HG03025 (cell line): ENCODE data around the gene SEC14L3.

Experiments used
- ATAC-seq: cut with Tn5 transposase; IDR thresholded peaks from one replicate; pipeline ENCODE4 v1.9.1; 2021; ENCODE audit warnings: mild to moderate bottlenecking, moderate library complexity; ENCODE audit not compliant: unreplicated experiment, low FRiP score

The SEC14L3 gene

DNA sequence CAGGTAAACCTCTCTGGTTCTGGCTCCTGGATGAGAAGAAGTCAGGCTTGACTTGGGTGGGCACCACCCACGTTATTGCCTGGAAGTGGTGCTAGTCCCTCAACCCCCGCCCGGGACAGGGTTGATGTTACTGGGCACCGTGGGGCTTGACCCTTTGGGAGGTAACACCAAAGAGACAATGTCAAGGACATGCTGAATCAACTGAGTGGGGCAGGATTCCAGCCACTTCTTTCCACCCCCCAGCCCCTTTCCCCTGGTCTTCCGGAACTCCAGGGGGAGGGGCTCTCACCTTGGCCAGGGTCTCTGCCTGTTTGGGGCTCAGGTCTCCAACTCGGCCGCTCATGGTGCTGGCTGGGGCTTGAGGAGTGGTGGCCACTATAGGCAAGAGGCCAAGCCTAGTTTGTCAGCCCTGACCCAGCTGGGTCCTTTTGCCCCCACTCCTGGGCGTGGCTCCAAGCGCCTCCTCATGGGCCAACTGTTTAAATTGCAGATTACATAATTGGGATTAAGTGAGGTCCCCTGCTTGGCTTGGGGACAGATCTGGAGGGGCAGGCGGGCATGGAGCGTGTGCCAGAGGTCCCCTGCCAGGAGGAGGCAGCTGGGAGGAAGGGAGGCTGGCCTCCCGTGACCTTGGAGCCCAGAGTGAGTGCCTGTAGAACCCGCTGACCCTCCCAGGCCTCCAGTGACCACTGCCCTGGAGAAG, at the start of gene SEC14L3:
SEC14L3 (minus strand) TSS at position 402 of the 703 bp plus-strand sequence; CDS start at position 343, 59 bp downstream.
- no peak for ATAC-seq

DNA sequence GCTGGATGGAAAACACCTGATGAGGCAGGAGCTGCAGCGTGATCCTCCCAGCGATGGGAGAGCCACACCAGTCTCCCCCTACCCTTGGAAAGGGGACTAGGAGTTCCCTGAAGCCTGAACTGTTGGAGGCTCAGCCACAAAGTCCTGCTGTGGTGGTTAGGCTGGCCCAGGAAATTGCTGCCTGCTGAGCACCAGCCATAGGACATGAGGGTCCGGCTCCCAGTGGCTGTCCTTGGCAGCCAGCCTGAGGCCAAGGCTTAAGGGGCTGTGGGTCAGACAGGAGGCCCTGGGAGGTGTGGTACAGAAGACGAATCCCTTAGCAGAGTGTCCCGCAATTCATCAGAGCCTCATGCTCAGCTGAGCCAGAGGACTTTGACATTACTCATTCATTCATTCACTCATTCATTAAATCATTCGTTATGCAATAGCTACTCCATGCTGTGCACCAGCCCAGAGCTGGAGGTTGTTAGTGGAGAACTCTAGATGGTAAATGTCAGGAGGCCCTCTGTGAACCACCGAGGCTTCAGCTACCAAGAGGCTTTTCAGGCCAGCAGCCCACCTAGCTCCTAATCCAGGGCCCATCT, 48.1 kb upstream of the SEC14L3 start:
- no peak for ATAC-seq

DNA sequence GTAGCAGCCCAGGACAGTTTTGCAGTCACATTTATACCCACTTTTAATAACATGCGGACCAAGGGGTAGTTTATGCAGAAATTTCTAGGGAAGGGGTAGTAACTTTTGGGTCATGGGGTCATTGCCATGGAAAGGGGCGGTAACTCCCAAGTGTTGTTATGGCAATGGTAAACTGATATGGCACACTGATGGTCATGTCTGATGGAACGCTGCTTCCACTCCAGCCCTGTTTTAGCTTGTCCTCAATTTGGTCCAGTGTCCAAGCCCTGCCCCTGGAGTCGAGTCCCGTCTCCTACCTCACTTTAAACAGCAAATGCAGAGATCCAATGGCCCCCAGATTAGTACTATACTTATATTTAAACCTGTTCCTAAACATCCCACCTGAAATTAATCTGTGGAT, 44.9 kb upstream of the SEC14L3 start:
- ATAC-seq: no peak

DNA sequence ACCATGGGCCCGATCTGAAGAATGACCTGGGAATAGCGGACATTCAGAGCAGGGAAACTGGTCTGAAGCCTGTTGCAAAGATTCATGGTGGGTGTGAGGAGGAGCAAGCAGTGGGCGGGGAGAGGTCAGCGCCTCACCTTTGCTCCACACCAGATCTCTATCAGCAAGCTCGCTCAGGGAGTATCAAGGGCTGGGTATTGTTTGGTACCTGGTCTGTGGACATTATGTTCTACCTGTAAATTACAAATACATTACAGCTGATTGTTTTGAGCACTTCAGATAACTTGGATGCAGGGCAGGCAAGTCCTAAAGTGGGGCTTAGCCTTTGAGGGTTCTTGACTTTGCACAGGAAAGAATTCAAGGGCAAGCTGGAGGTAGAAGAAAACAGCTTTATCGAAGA, 44.5 kb upstream of the SEC14L3 start:
- ATAC-seq: no peak

DNA sequence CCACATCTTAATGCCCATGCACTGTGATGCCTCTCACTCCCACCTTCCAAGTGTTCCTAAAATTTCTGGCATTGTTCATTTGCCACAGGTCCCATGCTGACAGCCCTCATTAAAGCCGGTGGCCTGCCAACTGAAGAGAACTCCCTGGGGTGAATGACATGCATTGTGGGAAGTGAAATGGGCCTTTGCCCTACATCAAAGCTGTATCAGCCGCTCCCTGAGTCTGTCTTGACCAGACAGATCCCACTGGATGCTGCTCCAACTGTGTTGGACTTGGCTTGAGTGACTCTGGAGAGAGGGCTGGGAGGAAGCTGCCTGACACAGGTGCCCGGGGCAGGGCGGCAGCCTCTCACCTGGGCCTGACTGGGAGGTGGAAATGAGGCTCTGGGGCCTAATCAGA, 42.4 kb upstream of the SEC14L3 start:
- ATAC-seq: no peak

DNA sequence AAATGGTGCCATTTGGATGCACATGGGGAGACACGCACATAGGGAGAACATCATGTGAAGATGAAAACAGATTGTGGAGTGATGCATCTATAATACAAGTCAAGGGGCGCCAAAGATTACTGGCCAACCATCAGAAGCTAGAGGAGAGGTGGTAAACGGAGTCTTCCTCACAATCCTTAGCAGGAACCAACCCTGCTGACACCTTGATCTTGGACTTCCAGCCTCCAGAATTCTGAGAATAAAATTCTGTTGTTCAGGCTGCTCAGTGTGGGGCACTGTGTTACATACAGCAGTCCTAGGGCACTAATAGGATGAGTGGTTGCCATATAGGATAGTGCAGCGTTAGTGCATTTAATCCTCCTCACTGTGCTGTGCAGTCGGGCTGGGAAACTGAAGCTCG, 41.6 kb upstream of the SEC14L3 start:
- no peak for ATAC-seq

DNA sequence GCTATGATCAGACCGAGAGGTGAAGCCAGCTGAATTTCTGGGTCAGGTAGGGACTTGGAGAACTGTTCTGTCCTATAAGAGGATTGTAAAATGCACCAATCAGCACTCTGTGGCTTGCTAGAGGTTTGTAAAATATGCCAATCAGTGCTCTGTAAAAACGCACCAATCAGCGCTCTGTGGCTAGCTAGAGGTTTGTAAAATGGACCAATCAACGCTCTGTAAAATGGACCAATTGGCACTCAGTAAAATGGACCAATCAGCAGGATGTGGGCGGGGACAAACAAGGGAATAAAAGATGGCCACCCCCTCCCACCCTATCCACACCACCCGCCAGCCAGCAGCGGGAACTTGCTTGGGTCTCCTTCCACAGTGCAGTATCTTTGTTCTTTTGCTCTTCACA, 40.1 kb upstream of the SEC14L3 start:
- no peak for ATAC-seq

DNA sequence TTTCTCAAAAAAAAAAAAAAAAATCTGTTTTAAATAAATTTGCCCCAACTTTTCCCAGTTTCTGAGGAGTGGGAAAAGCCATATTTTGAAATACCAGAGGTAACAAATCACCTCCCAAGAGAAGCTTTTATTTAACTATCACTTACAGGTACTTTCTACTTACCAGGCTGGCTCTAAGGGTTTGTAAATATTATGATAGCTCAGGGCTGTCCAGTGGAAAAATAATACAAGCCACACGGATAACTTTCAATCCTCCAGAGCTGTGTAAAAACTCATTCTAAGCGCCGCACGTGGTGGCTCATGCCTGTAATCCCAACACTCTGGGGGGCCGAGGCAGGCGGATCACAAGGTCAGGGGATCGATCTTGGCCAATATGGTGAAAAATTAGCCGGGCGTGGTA, 39.3 kb upstream of the SEC14L3 start:
- ATAC-seq: no peak

DNA sequence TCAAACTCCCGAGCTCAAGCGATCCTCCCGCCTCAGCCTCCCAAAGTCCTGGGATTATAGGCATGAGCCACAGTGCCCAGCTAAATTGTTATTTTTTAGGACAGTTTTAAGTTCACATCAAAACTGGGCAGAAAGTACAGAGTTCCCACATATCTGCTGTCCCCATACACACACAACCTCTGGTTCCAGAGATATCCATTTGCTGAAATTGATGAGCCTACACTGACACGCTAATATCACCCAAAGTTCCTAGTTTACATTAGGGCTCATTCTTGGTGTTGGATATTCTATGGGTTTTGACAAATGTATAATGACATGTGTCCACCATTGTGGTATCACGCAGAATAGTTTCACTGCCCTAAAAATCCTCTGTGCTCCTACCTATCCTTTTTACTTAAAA, 36.4 kb upstream of the SEC14L3 start:
- ATAC-seq: no peak

DNA sequence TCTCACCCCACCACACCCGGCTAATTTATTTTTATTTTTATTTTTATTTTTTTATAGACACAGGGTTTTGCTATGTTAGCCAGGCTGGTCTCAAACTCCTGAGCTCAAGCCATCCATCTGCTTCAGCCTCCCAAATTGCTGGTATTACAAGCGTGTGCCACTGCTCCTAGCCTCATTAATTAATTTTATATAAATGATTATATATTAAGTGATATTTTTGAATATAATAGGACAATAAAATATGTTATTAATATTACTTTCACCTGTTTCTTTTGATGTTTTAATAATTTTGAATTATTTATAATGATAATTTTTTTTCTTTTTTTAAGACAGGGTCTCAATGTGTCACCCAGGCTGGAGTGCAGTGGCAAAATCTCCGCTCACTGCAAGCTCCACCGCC, 35.9 kb upstream of the SEC14L3 start:
- no peak for ATAC-seq

DNA sequence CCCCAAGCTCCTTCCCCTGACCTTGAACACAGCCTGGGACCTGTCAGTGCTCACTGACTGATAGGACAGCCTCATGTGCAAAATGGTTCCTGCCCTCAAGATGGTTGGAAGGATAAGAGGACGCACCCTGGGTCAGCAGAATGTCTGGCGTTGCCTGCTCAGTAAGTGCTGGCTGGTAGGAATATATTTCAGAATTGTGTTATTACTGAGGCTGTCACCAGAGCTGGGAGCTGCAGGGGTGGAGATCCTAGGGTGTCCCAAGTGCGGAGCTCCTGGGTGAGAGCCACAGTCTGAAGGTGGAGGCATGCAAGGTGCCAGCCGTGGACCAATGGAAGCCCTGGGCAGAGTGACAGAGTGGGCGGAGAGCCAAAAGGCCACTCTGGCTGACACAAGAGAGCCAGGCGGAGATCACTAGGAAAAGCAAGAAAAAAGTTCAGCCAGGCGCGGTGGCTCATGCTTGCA, 34.7 kb upstream of the SEC14L3 start:
- ATAC-seq: no peak

DNA sequence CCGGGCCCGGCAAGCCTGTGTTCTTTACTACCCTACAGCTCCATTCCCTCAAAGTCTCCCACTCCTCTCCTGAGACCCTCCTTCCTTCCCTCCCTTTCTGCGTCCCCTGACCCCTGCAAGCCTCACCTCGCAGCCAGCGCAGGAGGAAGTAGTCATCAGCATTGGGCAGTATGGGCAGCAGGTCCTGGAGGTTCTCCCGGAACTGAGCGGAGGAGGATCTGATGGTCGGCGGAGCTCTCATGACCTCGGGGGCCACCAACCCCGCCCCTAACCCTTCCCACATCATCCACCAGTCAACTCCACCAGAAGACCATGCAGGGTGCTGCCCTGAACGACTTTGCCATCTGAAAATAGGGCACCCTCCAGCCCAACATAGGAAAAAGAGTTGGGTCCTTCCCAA, 31.7 kb upstream of the SEC14L3 start:
- ATAC-seq: no peak

DNA sequence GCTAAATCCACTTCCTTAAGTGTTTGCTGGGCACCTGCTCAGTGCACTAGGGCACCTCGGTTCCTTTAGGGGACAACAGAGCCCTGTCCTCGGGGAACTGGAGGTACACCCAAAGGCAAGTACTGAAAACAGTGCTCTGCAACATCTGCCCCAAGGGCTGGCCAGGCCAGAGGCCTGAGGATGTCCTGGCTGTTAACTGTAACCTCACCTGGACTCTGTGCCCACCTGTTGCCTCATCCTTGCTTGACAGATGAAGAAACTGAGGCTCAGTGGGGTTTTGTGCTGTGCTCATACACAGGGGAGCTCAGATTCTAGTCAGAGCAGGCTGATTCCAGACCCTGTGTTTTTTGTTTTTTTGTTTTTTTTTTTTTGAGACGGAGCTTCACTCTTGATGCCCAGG, 31.1 kb upstream of the SEC14L3 start:
- no peak for ATAC-seq

DNA sequence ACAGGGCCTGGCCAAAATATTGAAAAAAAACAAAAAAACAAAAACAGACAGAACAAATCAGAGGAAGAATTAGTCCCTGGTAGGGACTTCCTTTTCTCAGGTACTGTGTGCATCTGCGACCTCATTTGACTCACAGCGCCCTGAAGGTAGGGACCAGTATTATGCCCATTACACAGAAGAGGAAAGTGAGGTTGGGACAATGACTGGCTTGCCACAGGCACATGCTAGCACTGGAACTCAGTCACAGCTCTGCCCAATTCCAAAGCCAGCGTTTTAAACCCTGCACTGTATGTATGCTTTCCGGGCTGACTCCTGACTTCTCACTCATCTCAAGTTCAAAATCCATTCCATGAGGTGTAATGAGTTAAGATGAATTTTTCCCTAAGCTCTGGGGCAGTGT, 30.3 kb upstream of the SEC14L3 start:
- ATAC-seq: no peak

DNA sequence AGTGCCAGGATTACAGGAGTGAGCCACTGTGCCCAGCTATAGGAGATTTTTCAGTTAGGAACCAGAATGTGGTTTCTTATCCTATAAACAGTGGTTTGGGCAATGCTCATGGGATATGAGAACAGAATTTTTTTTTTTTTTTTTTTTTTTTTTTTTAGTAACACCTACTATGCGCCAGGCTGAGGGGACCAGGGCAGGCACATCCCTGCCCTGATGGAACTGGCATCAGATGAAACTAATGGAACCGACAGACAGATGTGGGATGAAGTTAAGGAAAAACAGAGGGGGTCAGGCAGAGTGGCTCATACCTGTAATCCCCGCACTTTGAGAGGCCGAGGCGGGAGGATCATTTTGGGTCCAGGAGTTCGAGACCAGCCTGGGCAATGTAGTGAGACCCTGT, 28.8 kb upstream of the SEC14L3 start:
- no peak for ATAC-seq

DNA sequence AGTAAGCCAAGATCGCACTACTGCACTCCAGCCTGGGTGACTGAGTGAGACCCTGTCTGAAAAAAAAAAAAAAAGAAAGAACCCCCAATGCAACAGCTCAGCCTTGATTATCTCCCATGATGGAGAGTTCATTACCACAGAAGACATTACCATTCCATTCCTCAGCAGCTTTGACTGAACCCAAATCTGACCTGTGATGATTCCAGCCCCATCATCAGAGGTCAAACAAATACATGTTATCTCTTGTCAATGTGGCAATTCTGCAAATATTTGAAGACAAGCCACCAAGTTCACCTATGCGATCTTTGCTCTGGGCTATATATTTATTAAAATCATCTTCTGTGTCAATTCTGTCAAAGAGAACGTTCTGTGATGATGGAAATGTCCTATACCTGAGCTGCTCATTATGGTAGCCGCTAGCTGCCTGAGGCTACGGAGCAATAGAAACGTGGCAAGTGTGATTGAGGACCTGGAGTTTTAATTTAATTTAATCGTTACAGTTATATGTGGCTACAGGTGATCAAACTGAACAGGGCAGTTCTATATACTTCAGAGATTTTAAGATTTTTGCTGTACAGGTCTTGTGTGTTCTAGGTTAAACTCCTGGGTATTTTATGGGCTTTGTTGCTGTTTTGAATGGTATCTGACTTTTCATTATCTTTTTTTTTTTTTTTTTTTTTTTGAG, 25.8 kb upstream of the SEC14L3 start:
- no peak for ATAC-seq

DNA sequence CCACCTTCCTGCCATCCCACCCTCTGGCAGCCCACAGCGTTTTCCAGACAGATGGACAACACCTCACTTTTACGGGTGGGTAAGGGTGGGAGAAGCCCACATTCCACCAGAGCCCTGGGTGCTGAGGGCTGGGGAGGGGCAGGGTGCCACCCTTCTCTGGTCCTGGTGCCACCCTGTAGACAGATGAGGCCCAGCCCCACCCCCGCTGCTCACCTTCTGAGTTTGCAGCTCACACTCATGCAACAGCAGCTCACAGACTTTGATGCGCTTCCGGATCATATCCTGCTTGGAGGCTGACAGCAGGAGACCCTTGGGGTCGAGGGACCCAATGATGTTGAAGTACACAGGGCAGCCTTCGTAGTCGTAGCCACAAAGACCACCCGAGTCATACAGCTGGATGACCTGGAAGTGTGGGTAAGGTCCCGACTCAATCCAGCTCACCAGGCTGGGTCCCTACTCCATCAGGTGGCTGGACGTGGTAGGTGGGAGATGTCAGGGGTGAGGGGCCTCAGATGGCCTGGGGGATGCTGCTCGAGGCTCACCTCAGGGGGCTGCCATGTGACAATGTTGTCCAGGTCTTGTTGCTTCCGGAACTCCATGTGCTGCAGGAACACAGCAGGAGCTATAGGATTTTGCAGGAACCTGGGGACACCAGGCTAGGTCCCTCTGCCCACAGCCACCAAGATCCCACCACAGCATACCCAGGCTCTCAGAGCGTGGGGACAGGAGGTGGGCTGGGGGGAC, 23.4 kb upstream of the SEC14L3 start:
- no peak for ATAC-seq

DNA sequence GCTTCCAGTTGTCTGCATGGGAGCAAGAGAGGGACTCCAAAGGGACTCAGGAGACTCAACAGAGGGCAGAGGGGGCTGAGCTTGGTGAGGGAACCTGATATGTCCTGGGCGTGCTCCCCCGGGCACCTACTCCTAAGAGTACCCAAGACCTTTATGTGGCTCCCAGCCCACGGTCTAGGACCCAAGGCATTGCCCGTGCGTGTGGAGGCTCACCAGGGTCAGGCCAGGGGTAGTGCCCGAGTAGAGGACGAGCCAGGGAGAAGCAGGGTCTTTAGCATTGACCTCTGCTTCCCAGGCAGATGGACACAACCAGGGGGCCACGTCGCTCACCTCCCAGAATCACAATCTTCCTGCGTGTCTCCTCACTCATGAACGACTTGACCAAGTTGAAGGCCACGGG, 20.3 kb upstream of the SEC14L3 start:
- no peak for ATAC-seq

DNA sequence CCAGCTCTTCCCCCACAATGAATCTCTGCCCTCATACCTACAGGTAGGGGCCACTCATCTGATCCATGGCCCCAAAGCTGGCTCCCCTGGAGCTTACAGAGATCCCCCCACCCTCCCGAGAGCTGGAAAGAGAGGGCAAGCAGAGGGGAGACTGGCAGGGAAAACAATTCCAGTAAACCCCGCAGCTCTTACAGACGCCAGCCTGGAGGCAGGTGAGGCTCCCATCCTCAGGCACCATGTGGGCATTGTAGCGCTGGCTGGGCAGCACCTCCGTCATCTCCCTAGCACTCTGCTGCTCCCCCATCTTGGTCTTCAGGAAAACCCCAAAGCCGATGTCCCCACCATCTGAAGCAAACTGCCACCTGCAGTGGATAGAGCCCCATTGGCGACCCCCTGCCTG, 19.6 kb upstream of the SEC14L3 start:
- ATAC-seq: no peak

DNA sequence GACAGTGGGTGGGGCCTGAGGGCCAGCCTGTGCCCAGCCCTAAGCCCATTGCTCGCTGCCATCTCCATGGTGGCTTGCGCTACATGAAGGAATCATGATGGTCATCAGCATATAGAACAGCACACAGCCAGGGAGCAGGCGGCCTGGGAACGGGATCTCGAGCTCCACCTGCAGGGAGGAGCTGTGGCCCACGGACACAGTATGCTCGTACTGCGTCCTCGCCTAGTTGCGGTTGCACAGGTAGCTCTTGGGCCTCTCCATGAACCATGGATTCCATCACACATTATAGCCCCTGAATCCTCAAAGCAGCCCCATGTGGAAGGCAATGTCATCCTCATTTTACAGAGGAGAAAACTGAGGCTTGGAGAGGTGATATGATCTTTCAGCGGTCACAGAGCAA, 18.6 kb upstream of the SEC14L3 start:
- no peak for ATAC-seq

DNA sequence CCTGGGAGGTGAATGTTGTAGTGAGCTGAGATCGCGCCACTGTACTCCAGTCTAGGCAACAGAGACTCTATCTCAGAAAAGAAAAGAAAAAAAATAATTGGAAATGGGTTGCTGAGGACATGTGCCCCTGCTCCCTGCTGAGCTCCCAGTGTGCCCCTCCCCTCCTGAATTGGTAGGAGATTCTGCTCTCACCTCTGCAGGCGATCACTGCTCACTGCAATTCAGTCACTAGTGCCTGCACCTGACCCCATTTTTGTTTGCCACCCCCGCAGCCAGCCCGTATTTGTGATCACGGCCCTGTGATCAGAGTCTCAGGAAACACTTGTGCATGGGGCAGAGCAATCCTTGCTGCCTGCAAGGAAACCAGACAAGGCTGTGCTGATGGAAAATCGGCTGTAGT, 16.3 kb upstream of the SEC14L3 start:
- no peak for ATAC-seq
